Transverse colon (tissue), 4 donors: ENCODE measurements around the gene PRRT1.

Experiments used
- CTCF ChIP-seq, 5 experiments: fragments of 200-600 bp in 3 of 5; fragments of 450-650 bp in 2 of 5; sonication (generic) in 3 of 5; IDR thresholded peaks; 1 replicate in 2 of 5; 2 replicates in 3 of 5; pipeline ENCODE4 v1.5.1; 2016 to 2017; ENCODE audit warnings: antibody characterized with exemption in 5 of 5, inconsistent platforms in 3 of 5, mild to moderate bottlenecking in 2 of 5, moderate library complexity in 1 of 5
- POLR2AphosphoS5 ChIP-seq, 3 donors: sonication (generic); formaldehyde crosslinking; IDR thresholded peaks; one replicate each; pipeline ENCODE4 v1.6.1; 2016; ENCODE audit warnings: antibody characterized with exemption in 3 of 3

GRCh38 chr6:32184084-32184640, 32.4 kb upstream of the PRRT1 start, which contains the start of gene AGER:
- no peak for TF ChIP-seq CTCF (IDR thresholded peaks at IDR 0.05)
- TF ChIP-seq POLR2AphosphoS5 (IDR thresholded peaks at IDR 0.05) = no peak
